ENCODE measurements around the gene OR52A5.
A peak's percentile ranks its signal among the peaks of the same experiment; 100 is the strongest.
"Not testable (repeated sequence)": the region's sequence is repeated elsewhere in the genome, so short reads cannot be mapped to it uniquely, and the experiment has no call there.

OR52A5 gene

DNA sequence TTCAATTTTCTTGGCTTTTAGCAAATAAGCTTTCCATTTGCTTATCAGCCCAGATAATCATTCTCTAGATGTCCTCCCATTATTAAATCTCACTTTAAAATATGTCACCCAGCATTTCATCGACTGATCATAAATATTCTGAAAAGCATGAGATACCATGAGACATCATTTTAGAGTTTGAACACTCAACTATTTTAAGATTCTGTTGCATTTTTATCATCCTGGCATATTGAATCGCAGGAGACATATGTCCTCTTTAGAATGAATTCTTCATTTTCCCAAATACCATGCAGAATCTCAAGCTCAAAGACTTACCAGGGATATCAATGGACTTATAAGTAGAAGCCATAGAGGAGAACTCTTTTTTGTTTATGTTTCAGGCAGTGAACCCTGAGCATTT, at the start of gene OR52A5:
Gene OR52A5 (minus strand): TSS at position 361 of the 400 bp plus-strand sequence. CDS start 5,714 bp downstream, outside the sequence.
- no peak for DNase-seq

DNA sequence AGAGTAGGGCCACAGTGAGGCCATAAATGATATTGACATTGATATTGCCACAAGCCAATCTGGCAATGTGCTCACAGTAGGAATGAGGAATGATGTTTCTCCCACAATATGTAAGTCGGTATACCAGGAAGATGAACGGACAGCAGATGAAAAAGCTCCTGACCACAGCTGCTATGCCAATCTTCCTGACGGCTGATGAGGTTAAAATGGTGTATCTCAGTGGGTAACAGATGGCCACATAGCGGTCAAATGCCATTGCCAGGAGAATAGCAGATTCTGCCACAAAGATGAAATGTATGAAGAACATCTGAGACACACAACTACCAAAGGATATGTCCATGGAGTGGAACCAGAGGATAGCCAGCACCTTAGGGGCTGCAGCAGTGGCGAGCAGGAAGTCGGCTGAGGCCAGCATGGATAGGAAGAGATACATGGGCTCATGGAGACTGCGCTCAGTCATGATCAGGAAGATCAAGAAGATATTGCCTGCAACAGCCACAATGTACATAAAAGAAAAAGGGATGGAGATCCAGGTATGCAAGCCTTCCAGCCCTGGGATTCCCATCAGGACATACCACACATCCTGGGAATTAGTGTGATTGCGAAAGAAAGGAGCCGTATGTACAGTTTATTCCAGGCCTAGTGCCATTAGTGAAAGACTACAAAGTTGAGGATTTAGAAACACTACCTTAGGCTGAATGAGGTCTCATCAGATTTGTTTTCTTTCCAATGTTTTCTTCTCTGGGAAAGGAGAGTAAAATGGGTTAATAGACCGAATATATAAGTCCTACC, 40.1 kb upstream of the OR52A5 start:
- no peak for DNase-seq

DNA sequence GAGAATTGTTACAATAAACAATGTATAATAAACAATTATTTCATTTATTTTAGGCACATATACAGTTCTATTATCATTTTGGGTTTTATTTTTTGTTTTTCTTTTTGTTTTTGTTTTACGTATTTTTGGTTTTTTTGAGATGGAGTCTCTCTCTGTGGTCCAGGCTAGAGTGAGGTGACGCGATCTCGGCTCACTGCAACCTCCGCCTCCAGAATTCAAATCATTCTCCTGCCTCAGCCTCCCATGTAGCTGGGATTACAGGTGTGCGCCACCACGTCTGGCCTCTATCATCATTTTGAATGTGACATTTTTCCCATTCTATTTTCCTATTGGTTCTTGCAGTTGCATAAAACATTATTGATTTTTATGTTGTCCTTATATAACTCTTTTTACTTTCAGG, 36.8 kb upstream of the OR52A5 start:
- no peak for DNase-seq

DNA sequence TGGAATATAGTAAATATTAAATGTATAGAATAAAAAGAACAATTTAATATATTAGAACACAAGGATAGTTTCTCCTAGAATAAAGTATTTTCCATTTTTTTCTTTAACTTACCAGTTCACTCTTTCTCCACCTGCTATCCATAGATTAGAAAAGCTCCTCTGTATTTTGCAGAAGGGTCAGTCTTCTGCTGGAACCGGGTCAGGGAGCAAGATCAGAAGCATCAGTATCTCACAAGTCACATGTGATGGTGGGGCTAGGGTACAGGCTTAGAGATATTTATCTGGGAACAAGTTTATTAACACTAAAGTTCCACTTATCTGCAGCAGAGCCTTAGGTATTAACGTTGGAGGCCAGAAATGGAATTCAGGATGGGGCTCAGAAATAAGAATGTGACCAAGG, 33.7 kb upstream of the OR52A5 start:
- no peak for DNase-seq

DNA sequence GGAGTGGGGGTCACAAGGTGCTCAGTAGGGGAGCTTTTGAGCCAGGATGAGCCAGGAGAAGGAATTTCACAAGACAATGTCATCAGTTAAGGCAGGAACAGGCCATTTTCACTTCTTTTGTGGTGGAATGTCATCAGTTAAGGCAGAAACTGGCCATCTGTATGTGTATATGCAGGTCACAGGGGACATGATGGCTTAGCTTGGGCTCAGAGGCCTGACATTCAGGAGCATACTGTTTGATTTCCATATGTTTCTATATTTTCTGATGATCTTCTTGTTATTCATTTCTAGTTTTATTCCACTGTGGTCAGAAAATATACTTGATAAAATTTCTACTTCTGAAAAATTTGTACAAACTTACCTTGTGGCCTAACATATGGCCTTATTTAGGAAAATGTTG, 27.7 kb upstream of the OR52A5 start:
- DNase-seq: not testable (repeated sequence)

DNA sequence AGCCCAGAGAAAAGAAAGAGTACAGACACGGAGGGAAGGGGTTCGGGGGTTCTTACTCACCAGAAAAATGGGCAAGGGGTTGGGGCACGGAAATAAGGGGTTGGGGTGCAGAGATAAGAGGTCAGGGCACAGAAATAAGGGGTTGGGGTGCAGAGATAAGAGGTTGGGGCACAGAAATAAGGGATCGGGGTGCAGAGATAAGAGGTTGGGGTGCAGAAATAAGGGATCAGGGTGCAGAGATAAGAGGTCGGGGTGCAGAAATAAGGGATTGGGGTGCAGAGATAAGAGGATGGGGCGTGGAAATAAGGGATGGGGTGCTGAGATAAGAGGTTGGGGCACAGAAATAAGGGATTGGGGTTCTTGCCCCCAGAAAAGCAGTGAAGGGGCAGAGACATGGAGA, 26.7 kb upstream of the OR52A5 start:
- DNase-seq: not testable (repeated sequence)

DNA sequence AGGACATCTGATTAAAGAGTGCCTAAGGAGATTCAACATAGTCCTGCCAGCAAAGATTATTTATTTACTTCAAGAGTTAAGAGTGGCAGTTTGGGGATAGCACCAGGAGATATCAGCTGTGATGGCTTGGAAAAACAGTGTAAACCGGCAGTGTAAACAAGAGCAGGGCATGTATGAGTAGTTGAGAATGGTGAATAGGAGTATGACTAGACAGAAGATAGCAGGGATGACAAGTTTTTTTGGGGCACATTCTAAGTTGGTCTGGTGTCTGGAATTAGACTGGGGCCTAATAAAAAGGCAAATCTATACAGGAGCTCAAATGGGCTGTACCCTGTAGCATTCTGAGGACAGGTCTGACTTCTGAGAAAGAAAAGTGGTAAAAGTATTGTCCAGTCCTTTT, 22.9 kb upstream of the OR52A5 start:
- DNase-seq: not testable (repeated sequence)

DNA sequence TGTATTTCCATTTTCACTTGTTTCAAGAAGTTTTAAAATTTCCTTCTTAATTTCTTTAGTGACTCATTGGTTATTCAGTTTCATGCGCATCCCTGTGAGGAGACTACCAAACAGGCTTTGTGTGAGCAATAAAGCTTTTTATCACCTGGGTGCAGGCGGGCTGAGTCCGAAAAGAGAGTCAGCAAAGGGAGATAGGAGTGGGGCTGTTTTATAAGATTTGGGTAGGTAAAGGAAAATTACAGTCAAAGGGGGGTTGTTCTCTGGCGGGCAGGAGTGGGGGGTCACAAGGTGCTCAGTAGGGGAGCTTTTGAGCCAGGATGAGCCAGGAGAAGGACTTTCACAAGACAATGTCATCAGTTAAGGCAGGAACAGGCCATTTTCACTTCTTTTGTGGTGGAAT, 22.1 kb upstream of the OR52A5 start:
- not testable (repeated sequence) for DNase-seq

DNA sequence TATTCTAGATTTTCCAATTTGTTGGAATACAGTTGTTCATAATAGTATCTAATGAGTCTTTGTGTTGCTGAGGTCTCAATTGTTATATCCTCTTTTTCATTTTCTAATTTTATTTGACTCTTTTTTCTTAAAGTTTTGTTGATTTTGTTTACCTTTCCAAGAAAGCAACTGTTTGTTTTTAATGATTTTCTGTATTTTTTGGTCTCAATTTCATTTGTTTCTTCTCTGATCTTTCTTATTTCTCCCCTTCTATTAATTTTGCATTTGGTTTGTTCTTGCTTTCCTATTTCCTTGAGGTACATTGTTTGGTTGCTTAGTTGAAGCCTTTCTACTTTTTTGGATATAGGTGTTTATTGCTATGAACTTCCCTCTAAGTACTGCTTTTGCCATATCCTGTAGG, 21.6 kb upstream of the OR52A5 start:
- DNase-seq: no peak

DNA sequence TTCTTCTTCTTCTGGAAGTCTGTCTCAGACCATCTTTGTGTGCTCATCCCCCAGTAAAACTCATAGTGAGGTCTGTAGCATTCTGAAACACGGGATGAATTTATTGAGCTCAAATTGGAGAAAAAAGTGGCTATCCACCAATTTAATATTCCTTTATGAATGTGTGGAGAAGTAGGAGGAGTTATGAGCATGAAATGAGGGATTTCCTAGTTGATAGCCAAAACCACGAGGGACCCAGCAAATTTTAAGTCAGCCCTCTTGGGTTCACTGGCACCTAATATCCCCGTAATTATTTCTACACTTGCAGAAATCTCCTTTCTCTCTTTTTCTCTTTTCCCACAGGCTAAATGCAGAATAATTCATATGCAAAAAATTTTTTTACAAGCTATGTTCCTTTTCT, 16.5 kb upstream of the OR52A5 start, which contains the start of gene OR52A1:
Gene OR52A1 (minus strand): TSS at position 101 of the 400 bp plus-strand sequence. CDS start 2,388 bp downstream, outside the sequence.
- DNase-seq: no peak

DNA sequence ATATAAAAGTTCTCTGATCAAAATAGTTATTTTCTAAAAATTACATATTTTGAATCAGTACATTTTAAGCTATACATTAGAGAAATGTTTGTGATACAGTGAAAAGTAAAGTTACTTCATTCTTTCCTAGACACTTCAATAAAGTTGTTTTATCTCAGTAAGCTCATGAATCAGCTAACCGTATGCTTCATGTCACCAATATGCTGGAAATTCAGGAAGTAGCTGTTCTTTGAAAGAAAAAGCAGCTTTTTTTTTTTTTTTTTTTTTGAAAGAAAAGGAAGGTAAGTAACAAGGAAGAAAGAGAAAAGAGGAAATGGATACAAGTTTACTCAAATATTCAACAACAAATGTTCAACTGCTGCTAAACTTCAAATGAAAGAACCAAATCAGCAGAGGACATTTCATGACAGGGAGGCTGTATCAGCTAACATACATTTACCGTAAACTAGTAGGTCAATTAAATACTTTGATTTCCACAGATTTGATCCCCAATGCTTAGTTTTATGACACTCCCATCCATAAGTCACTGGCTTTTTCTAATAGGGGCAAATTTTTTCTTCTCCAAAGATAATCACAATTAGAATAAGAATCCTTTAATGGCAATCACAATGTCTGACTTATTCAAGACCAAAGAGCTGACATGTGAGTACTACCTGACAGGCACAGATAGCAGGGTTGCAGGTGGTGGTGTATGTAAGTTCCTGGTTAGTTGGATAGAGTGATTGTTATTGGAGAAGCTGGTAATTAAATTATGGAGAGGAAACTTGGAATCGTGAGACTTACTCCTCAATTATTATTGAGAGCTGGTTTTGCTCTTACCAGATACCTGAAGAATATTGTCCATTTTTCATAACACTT, 15.6 kb upstream of the OR52A5 start:
- DNase-seq: no peak

DNA sequence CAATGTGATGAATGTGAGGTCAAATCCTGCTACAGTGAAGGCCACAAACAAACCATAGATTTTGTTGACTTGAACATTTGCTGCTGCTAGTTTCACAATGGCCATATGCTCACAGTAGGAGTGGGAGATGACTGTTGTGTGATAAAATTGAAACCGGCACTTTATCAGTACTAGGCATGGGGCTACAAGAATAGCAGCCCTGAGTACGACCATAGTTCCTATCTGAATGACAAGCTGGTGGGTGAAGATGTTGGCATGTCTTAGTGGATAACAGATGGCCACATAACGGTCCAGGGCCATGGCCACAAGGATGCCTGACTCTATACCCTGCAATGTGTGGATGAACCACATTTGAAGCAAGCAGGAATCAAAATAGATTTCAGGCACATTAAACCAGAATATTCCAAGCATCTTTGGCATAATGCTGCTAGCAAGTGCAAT, 13.6 kb upstream of the OR52A5 start:
- DNase-seq: no peak

DNA sequence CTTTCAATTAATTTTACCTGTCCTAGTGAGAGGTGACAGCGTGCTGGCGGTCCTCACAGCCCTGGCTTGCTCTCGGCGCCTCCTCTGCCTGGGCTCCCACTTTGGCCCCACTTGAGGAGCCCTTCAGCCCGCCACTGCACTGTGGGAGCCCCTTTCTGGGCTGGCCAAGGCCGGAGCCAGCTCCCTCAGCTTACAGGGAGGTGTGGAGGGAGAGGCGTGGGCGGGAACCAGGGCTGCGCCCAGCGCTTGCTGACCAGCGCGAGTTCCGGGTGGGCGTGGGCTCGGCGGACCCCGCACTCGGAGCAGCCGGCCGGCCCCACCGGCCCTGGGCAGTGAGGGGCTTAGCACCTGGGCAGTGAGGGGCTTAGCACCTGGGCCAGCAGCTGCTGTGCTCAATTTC, 6.0 kb upstream of the OR52A5 start:
- not testable (repeated sequence) for DNase-seq

DNA sequence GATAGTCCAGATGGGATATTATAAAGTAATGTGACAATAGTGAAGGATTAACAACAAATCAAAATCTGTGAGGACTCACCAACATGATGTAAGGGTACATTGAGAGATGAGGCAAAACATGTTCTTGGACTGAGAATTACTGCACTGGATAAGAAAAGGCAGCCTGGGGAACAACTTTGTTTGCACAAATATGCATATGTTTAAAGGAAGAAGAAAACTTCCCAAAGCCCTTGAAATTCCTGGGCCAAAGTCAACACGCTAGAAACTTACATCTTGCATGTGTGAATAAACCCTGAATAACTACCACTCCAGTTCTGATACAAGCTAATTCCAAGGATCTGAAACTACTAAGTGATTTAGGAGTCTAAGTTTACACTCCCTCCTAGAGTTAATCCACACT, 1.1 kb downstream of the OR52A5 start:
- DNase-seq: no peak

DNA sequence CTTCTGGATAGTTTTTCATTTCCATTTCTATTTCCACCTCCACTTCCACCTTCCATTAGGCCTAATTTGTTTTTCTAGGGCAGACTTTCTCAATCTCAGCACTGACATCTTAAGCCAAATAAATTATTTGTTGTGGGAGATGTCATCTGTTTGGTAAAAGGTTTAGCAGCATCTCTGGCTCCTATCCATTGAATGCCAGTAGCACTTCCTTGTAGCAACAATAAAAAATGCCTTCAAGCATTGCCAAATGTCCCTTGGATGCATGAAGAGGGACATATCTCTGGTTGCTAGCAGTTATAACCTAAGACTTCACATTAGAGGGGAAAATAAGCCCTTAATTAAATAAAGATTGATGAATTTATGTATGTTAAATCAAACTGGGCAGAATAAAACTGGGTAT, 1.9 kb downstream of the OR52A5 start:
- no peak for DNase-seq

DNA sequence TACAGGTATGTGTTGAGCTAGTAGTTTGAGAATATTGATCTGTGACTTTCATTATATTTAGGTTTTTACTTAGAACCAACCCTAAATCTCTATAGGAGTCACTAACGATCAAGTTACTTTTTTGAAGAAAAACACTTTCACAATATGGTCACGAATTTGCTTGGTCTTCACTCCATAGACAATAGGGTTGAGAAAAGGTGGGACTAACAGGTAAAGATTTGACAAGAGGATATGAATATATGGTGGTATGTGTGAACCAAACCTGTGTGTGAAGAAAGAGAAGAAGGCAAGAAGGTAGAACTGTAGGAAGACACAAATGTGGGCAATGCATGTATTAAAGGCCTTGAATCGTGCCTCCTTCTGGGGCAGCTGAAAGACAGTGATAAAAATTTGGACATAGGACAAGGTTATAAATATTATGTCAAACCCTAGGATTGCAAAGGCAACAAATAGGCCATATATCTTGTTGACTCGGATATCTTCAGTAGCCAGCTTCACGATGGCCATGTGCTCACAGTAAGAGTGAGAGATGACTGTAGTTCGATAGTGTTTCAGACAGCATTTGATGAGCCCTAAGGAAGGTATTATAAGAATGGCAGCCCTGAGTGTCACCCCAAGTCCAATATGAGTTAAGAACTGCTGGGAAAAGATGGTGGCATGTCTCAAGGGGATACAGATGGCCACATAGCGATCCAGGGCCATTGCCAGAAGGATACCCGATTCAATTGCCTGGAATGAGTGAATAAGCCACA, 6.4 kb downstream of the OR52A5 start:
- DNase-seq: no peak

DNA sequence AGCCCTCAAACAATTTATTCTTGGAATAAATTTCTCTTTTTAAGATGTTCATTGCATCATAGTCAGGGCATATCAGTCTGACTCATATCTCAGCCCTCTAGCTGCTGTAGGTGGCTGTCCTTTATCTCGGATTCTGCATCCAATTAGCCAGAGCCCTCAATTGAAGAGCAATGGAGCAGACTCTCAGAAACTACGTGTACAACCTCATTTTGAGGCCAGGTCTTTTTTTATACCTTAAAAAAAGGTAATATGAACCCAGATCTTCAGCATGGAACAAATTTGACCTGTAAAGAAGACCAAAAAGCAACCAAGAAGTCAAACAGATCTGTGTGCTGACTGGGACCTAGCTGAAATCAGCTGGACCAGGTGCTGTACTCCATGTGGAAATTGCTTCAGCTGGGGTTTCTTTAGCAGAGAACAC, 8.7 kb downstream of the OR52A5 start:
- DNase-seq: no peak

DNA sequence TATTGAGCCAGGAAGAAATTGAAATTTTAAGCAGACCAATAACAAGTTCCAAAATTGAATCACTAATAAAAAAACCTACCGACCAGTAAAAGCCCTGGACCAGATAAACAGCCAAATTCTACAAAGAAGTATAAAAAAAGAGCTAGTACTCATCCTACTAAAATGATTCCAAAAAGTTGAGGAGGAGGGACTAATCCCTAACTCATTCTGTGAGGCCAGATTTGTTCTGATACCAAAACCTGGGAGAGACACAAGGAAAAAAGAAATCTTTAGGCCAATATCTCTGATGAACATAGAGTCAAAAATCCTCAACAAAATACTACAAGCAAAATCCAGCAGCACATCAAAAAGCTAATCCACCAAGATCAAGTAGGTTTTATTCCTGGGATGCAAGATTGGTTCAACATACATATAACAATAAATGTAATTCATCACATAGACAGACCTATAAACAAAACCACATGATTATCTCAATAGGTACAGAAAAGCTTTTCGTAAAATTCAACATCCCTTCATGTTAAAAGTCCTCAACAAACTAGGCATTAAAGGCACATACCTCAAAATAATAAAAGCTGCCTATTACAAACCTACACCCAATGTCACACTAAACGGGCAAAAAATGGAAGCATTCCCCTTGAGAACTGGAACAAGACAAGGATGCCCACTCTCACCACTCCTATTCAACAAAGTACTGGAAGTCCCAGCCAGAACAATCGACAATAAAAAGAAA, 13.1 kb downstream of the OR52A5 start:
- no peak for DNase-seq

DNA sequence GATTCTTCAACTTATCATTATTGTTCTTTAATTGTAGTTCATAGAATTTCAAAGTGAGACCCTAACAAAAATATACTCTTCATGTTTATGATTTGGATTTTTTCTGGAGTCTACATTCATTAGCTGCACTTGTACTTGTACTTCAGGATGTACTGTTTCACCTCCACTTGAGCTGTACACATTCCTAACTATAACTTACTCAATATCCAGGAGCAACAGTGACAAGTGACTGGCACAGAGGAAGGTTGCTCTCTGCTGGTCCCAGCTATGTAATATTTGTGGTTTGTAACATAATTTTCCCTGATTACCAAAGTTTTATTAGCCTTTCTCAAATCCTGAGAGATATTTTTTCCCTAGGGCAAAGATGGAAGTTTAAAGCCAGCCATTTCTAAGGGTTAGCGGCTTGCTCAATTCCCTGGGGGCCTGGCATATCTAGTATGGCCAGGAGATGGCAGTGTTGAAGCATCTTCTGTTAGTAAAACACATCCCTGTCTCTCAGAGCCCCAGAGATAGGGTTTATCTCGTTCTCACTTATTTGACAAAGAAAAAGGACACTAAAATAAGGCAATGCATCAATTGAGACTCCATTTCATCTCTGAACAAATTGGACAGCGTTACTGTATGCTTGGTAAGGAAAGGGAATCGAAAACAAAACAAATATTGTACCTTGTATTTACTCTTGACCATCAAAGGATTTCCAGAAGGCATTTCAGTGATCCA, 14.2 kb downstream of the OR52A5 start:
- DNase-seq: peak; percentile 63 to 67

DNA sequence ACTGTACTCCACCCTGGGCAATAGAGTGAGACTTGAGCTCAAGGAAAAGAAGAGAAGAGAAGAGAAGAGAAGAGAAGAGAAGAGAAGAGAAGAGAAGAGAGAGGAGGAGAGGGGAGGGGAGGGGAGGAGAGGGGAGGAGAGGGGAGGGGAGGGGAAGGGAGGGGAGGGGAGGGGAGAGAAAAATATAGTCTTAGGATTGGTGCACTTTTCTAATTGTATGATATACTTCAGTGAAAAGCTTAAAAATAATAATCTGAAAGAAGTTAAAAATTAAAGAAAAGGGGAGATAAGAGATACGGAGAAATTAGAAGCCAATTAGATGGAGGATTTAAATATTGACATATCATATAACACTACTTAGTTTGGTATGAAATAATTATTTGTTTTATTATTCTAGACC, 19.3 kb downstream of the OR52A5 start:
- no peak for DNase-seq

DNA sequence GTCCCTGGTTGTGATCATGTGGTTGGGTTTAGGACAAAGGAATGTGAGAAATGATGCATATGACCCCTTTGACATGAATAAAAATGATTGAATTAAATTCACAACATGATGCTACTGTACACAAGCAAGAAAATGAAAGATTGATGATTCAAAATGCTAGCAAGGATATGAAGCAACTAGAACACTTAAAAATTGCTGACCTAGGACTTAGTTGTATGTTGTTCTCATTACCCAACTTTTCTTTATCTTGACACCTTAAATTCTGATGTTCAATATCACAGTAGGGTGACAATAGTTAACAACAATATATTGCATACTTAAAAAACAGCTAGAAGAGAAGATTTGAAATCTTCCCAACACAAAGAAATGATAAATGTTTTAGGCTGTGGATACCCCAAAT, 20.6 kb downstream of the OR52A5 start:
- no peak for DNase-seq

DNA sequence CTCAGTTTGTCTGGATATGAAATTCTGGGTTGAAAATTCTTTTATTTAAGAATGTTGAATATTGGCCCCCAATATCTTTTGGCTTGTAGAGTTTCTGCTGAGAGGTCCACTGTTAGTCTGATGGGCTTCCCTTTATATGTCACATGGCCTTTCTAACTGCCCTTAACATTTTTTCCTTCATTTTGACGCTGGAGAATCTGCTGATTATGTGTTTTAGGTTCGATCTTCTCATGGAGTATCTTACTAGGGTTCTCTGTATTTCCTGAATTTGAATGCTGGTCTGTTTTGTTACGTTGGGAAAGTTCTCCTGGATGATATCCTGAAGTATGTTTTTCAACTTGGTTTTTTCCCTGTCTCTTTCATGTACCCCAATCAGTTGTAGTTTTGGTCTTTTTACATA, 22.8 kb downstream of the OR52A5 start:
- no peak for DNase-seq

Data from Kasumi-1 (cell line).